K562 (cell line): Measurements from ENCODE around the gene KISS1. TPM values are rescaled to one million over a fixed set of nuclear protein-coding genes. Genes with fewer than 3 reads are reported as not detected.

ENCODE experiments used
- ATAC-seq: fragments of 200-7000 bp; cut with Tn5 transposase; 3 replicates; pipeline ENCODE4 v1.9.1; 2020; ENCODE audit warnings: moderate library complexity
- BruUV-seq: library from RNA; stranded (reverse); fragments of 400-500 nt; replicated peaks from 2 replicates; lab custom pipeline; 2021; lab: Mats Ljungman, UMichigan
- CTCF ChIA-PET: fragments of 300-600 bp; formaldehyde crosslinking; extraction: SDS; loops from one replicate; lab custom pipeline; 2021; ENCODE audit warnings: low intra/inter-chr PET ratio; lab: Yijun Ruan, JAX
- POLR2A ChIA-PET: fragments of 300-600, 350-650 bp; sonication (Branson Sonifier 250); formaldehyde crosslinking; extraction: SDS; loops from one replicate; lab custom pipeline; 2021; ENCODE audit warnings: antibody characterized with exemption, inconsistent platforms; lab: Yijun Ruan, JAX
- DNase-seq, 4 experiments: peaks; one replicate each; pipeline versions ENCODE4 v3.0.0 to v3.0.0-alpha.2; 2011 to 2018; ENCODE audit warnings: low spot score in 3 of 4, mixed read lengths in 3 of 4; ENCODE audit errors: extremely low read depth in 1 of 4
- FAIRE-seq: peaks from 2 replicates; lab custom pipeline; 2011; peaks lifted over from hg19 to GRCh38; lab: Jason Lieb, UNC
- H2AFZ ChIP-seq: 2 replicates; pipeline ENCODE4 v1.6.0; 2011; ENCODE audit warnings: low read depth, low read length, control low read depth, inconsistent platforms
- H3K27ac ChIP-seq: fragments of 200-600 bp; 3 replicates; pipeline ENCODE4 v1.8.0; 2011; ENCODE audit warnings: low read depth, mild to moderate bottlenecking, control low read depth, inconsistent platforms, low read length, moderate library complexity, mixed read lengths; ENCODE audit errors: extremely low read depth
- H3K27me3 ChIP-seq, 2 experiments: fragments of 300-600 bp in 1 of 2; 2 replicates in 1 of 2; 3 replicates in 1 of 2; pipeline versions ENCODE4 v1.6.0 to v1.8.0; 2011; ENCODE audit warnings: inconsistent platforms in 2 of 2, low read length in 2 of 2, mild to moderate bottlenecking in 1 of 2, mixed read lengths in 1 of 2, moderate library complexity in 1 of 2; ENCODE audit not compliant: control insufficient read depth in 2 of 2, insufficient read depth in 2 of 2
- H3K36me3 ChIP-seq: fragments of 300-600 bp; 3 replicates; pipeline ENCODE4 v1.8.0; 2011; ENCODE audit warnings: mild to moderate bottlenecking, low read length, inconsistent platforms; ENCODE audit not compliant: control insufficient read depth, insufficient read depth
- H3K4me1 ChIP-seq, 2 experiments: fragments of 200-600 bp in 1 of 2; replicated peaks in 1 of 2; 2 replicates in 1 of 2; 3 replicates in 1 of 2; pipeline versions ENCODE4 v1.5.1 to v1.8.0; 2011; ENCODE audit warnings: inconsistent platforms in 2 of 2, low read length in 2 of 2, mild to moderate bottlenecking in 1 of 2, mixed read lengths in 1 of 2, moderate library complexity in 1 of 2; ENCODE audit not compliant: control insufficient read depth in 2 of 2, insufficient read depth in 2 of 2
- H3K4me2 ChIP-seq: 2 replicates; pipeline ENCODE4 v1.6.1; 2011; ENCODE audit warnings: low read length, control low read depth, inconsistent platforms, mixed read lengths; ENCODE audit not compliant: insufficient read depth
- H3K4me3 ChIP-seq: fragments of 200-600 bp; sonication (generic), shearing (Covaris generic); 2 replicates; pipeline ENCODE4 v1.5.1; 2016; ENCODE audit warnings: control low read depth, inconsistent platforms
- H3K79me2 ChIP-seq: fragments of 200-600 bp; 3 replicates; pipeline ENCODE4 v1.8.0; 2011; ENCODE audit warnings: low read length, inconsistent platforms; ENCODE audit not compliant: control insufficient read depth, insufficient read depth
- H3K9ac ChIP-seq, 2 experiments: 2 replicates each; pipeline versions ENCODE4 v1.6.0 to v1.6.1; 2011; ENCODE audit warnings: low read depth in 2 of 2, low read length in 2 of 2, control low read depth in 1 of 2, inconsistent platforms in 1 of 2, mild to moderate bottlenecking in 1 of 2, mixed read lengths in 1 of 2; ENCODE audit not compliant: insufficient read depth in 1 of 2
- H3K9me1 ChIP-seq: one replicate; pipeline ENCODE4 v1.6.0; 2011; ENCODE audit warnings: inconsistent platforms, mild to moderate bottlenecking, low read length, moderate library complexity; ENCODE audit not compliant: control insufficient read depth, insufficient read depth
- H3K9me3 ChIP-seq: replicated peaks from 2 replicates; pipeline ENCODE4 v1.5.1; 2011; ENCODE audit warnings: low read depth, low read length, inconsistent platforms; ENCODE audit not compliant: control insufficient read depth, insufficient read depth
- H4K20me1 ChIP-seq: replicated peaks from 2 replicates; pipeline ENCODE4 v1.6.1; 2011; ENCODE audit warnings: low read length, inconsistent platforms, mixed read lengths; ENCODE audit not compliant: control insufficient read depth, insufficient read depth
- ATF2 ChIP-seq: sonication (generic); formaldehyde crosslinking; IDR thresholded peaks from 2 replicates; pipeline ENCODE4 v1.8.1; 2022; ENCODE audit warnings: missing genetic modification reagents
- CCNT2 ChIP-seq: IDR thresholded peaks from 2 replicates; pipeline ENCODE4 v1.6.1; 2011; ENCODE audit warnings: borderline replicate concordance, low read depth, mild to moderate bottlenecking, moderate library complexity, mixed read lengths, low read length; ENCODE audit not compliant: insufficient read length; ENCODE audit errors: extremely low read depth
- EGR1 ChIP-seq: fragments of 450-650 bp; conservative IDR thresholded peaks from 2 replicates; pipeline ENCODE4 v1.6.1; 2017; ENCODE audit warnings: mild to moderate bottlenecking
- HMG20A ChIP-seq: fragments of 450-650 bp; formaldehyde crosslinking; conservative IDR thresholded peaks from 2 replicates; pipeline ENCODE4 v1.4.0; 2020; ENCODE audit warnings: mild to moderate bottlenecking, mixed read lengths
- MAZ ChIP-seq, 2 experiments: fragments of 450-650 bp in 1 of 2; sonication (generic) in 1 of 2; formaldehyde crosslinking; IDR thresholded peaks in 1 of 2; conservative IDR thresholded peaks in 1 of 2; 2 replicates each; pipeline versions ENCODE4 v1.4.0 to v1.5.0; 2020; ENCODE audit warnings: mild to moderate bottlenecking in 1 of 2, missing genetic modification reagents in 1 of 2
- PCBP2 ChIP-seq: fragments of 200-400 bp; formaldehyde crosslinking; IDR thresholded peaks from 2 replicates; pipeline ENCODE4 v1.6.1; 2018; ENCODE audit warnings: low read length, low read depth, mild to moderate bottlenecking, moderate library complexity; ENCODE audit not compliant: poor library complexity, severe bottlenecking
- PML ChIP-seq: IDR thresholded peaks from 2 replicates; pipeline ENCODE4 v1.6.1; 2012; ENCODE audit warnings: low read length, inconsistent platforms
- POLR2G ChIP-seq: fragments of 200-400 bp; formaldehyde crosslinking; IDR thresholded peaks from 2 replicates; pipeline ENCODE4 v1.6.1; 2017; ENCODE audit warnings: low read depth, mild to moderate bottlenecking, antibody characterized with exemption, low read length, moderate library complexity
- ZNF146 ChIP-seq: IDR thresholded peaks from one replicate; pipeline ENCODE4 v1.6.1; 2018; ENCODE audit warnings: missing compliant biosample characterization; ENCODE audit not compliant: unreplicated experiment
- ZNF318 ChIP-seq, 2 experiments: fragments of 450-650 bp; IDR thresholded peaks; 2 replicates each; pipeline ENCODE4 v1.6.1; 2016; ENCODE audit warnings: mild to moderate bottlenecking in 2 of 2, borderline replicate concordance in 1 of 2, low read depth in 1 of 2, moderate library complexity in 1 of 2
- WGBS: fragments of 100-300 bp; shearing (Covaris generic); methylation state at CpG from one replicate; pipeline ENCODE4 v1.1.6; 2016; ENCODE audit warnings: low coverage, mixed read lengths; ENCODE audit not compliant: insufficient coverage; ENCODE audit errors: missing lambda C conversion rate; 5-methylcytosine and 5-hydroxymethylcytosine counted together
- in situ Hi-C: fragments of 300-500 bp; cut with MboI; formaldehyde crosslinking; loops from 4 replicates; pipeline ENCODE4 v1.15.0; 2018; ENCODE audit warnings: inconsistent platforms, mixed read lengths
- intact Hi-C: fragments of 100-400 bp; cut with micrococcal nuclease; formaldehyde crosslinking; loops from 2 replicates; pipeline ENCODE4 v1.14.2; 2022
- polyA plus RNA-seq, 8 experiments: library from polyadenylated mRNA; depleted of rRNA in 4 of 8; stranded (reverse) in 5 of 8; unstranded in 3 of 8; fragments of >200 nt; fragmentation: Nextera tagmentation in 2 of 8; fragmentation: Illumina TruSeq in 1 of 8; extraction: Ambion mirVana in 2 of 8; extraction: Trizol in 1 of 8; gene quantifications; 2 replicates each; pipeline versions ENCODE4 v1.2.1 to v1.2.3, GENCODE V29; 2011 to 2014; ENCODE audit warnings: inconsistent platforms in 1 of 8, missing spikeins in 1 of 8
- total RNA-seq, 7 experiments: library from RNA; depleted of rRNA in 6 of 7; stranded (reverse); fragments of >200 nt in 6 of 7; fragmentation: Illumina TruSeq in 2 of 7; extraction: Trizol in 2 of 7; gene quantifications; 2 replicates each; pipeline versions ENCODE4 v1.2.1 to v1.2.3, GENCODE V29; 2011 to 2021; ENCODE audit warnings: low replicate concordance in 1 of 7

Gene KISS1
- total and polyA plus RNA-seq, 9 of the 15 experiments (the other 6 are each of a cell fraction or from before 2014, with no cell fraction given), result 0.31 TPM; not detected in 8

GRCh38 chr1:204151552-204152309 is 44.6 kb downstream of the KISS1 start, which contains the start of gene ETNK2:
Gene ETNK2, minus strand, starts transcription at chr1:204152044. Its CDS starts 192 bp downstream, at chr1:204151852.
- H4K20me1 ChIP-seq, result peaks cover 11% of the 10 kb centered on the region
- no TSS peak for BruUV-seq
- no peak within 1 kb of the TSS for H3K27ac ChIP-seq
- peak; percentile 70 for ATAC-seq
- FAIRE-seq, result no peak
- H3K79me2 ChIP-seq, result no peaks in the 10 kb centered on the region
- peak within 1 kb of the TSS; percentile 26 for H3K4me3 ChIP-seq
- WGBS, result 9% methylated on average over 48 of the region's 94 CpGs
- DNase-seq, result peak; percentile 36 to 99 (median 90)
- in situ Hi-C loops, result no loop called here
- peak within 1 kb of the TSS in 1 of 2 experiments; percentile 39; a peak in 1 of 4 replicates for H3K9ac ChIP-seq
- H3K4me1 ChIP-seq, result peaks cover 0 to 21% of the 10 kb centered on the region in 2 experiments; a peak in 2 of 5 replicates
- no peak within 1 kb of the TSS for H2AFZ ChIP-seq
- POLR2A ChIA-PET, result no interaction called here
- peaks cover 13 to 64% of the 10 kb centered on the region in 2 experiments for H3K27me3 ChIP-seq
- no peaks in the 10 kb centered on the region for H3K9me3 ChIP-seq
- CTCF ChIA-PET, result no interaction called here
- H3K36me3 ChIP-seq, result no peaks in the 10 kb centered on the region
- H3K4me2 ChIP-seq, result peak within 1 kb of the TSS; percentile 17; the same call in 1 of the 2 replicates
- H3K9me1 ChIP-seq, result peaks cover 3% of the 10 kb centered on the region
- intact Hi-C loops, result no loop called here
- TF ChIP-seq ZNF146 (CRISPR knock-in tag) (no peak), PML (no peak), ZNF318 (IDR thresholded peaks at IDR 0.05; ENCODE audit: borderline replicate concordance in 1 of 2, low read depth in 1 of 2) (no peak), EGR1 (0 out of 2 replicates have a peak, but pooled peaks have one; percentile 12), ATF2 (CRISPR knock-in tag) (no peak), PCBP2 (no peak), HMG20A (CRISPR knock-in tag) (no peak), CCNT2 (peak; percentile 37), MAZ (CRISPR knock-in tag; conservative IDR thresholded peaks at IDR 0.05 in 1 of 2, IDR thresholded peaks at IDR 0.05 in 1 of 2) (0 out of 4 replicates have a peak, but pooled peaks of 1 of the 2 experiments have one; percentile 53), POLR2G (no peak)
